ENCODE results near the gene SH2D4B. TPM values are rescaled to one million over a fixed set of nuclear protein-coding genes. Genes with fewer than 3 reads are reported as not detected.

SH2D4B gene
- total and polyA plus RNA-seq, 2 of the 13 experiments (the other 11 are each of a cell fraction or from before 2014, with no cell fraction given): not detected

GRCh38 chr10:80491251-80492102, 46.2 kb upstream of the SH2D4B start (continued):
- TF ChIP-seq ZBTB46 (CRISPR knock-in tag; IDR thresholded peaks at IDR 0.05; ENCODE audit: borderline replicate concordance): no peak
- no peak for TF ChIP-seq YY1 (IDR thresholded peaks at IDR 0.05; ENCODE audit: insufficient read depth, insufficient replicate concordance, low read depth, low read length)
- no peak for TF ChIP-seq KDM2A (CRISPR knock-in tag; IDR thresholded peaks at IDR 0.05; ENCODE audit: borderline replicate concordance, low read depth)
- TF ChIP-seq SALL1 (CRISPR knock-in tag; IDR thresholded peaks at IDR 0.05): peak; percentile 76
- no peak; the same call in 1 of the 2 replicates for TF ChIP-seq SSRP1 (CRISPR knock-in tag; IDR thresholded peaks at IDR 0.05)
- peak; percentile 91 for TF ChIP-seq ELF3 (CRISPR knock-in tag; IDR thresholded peaks at IDR 0.05)
- TF ChIP-seq FOSL1 (CRISPR knock-in tag; IDR thresholded peaks at IDR 0.05; ENCODE audit: borderline replicate concordance): peak; percentile 16; the same call in 1 of the 2 replicates
- TF ChIP-seq, protein P1, sequence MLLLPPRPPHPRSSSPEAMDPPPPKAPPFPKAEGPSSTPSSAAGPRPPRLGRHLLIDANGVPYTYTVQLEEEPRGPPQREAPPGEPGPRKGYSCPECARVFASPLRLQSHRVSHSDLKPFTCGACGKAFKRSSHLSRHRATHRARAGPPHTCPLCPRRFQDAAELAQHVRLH (CRISPR knock-in tag; IDR thresholded peaks at IDR 0.05; ENCODE audit: borderline replicate concordance, low read depth): peak; percentile 61; the same call in 1 of the 2 replicates
- no peak for TF ChIP-seq U2AF2 (IDR thresholded peaks at IDR 0.05; ENCODE audit: low read depth, low read length)
- TF ChIP-seq FOXK1 (CRISPR knock-in tag; IDR thresholded peaks at IDR 0.05; ENCODE audit: borderline replicate concordance, low read depth): peak; percentile 37; the same call in 1 of the 2 replicates
- TF ChIP-seq HMG20B (CRISPR knock-in tag; conservative IDR thresholded peaks at IDR 0.05): peak; percentile 36; the same call in 1 of the 2 replicates
- no peak for TF ChIP-seq ZMAT3 (CRISPR knock-in tag; conservative IDR thresholded peaks at IDR 0.05)
- TF ChIP-seq TERF1 (CRISPR knock-in tag; IDR thresholded peaks at IDR 0.05): no peak
- TF ChIP-seq ZNF263 (CRISPR knock-in tag; IDR thresholded peaks at IDR 0.05): no peak; the same call in 1 of the 2 replicates
- peak; percentile 74 for TF ChIP-seq LCORL (IDR thresholded peaks at IDR 0.05)
- peak; percentile 99 for TF ChIP-seq LCORL (CRISPR knock-in tag; IDR thresholded peaks at IDR 0.05)
- TF ChIP-seq TEAD3 (CRISPR knock-in tag; optimal IDR thresholded peaks at IDR 0.05; ENCODE audit: borderline replicate concordance): peak; percentile 70
- TF ChIP-seq IKZF1 (IDR thresholded peaks at IDR 0.05): no peak
- TF ChIP-seq XBP1 (CRISPR knock-in tag; IDR thresholded peaks at IDR 0.05): no peak
- no peak for TF ChIP-seq ZNF672 (CRISPR knock-in tag; IDR thresholded peaks at IDR 0.05)
- TF ChIP-seq, protein P2, sequence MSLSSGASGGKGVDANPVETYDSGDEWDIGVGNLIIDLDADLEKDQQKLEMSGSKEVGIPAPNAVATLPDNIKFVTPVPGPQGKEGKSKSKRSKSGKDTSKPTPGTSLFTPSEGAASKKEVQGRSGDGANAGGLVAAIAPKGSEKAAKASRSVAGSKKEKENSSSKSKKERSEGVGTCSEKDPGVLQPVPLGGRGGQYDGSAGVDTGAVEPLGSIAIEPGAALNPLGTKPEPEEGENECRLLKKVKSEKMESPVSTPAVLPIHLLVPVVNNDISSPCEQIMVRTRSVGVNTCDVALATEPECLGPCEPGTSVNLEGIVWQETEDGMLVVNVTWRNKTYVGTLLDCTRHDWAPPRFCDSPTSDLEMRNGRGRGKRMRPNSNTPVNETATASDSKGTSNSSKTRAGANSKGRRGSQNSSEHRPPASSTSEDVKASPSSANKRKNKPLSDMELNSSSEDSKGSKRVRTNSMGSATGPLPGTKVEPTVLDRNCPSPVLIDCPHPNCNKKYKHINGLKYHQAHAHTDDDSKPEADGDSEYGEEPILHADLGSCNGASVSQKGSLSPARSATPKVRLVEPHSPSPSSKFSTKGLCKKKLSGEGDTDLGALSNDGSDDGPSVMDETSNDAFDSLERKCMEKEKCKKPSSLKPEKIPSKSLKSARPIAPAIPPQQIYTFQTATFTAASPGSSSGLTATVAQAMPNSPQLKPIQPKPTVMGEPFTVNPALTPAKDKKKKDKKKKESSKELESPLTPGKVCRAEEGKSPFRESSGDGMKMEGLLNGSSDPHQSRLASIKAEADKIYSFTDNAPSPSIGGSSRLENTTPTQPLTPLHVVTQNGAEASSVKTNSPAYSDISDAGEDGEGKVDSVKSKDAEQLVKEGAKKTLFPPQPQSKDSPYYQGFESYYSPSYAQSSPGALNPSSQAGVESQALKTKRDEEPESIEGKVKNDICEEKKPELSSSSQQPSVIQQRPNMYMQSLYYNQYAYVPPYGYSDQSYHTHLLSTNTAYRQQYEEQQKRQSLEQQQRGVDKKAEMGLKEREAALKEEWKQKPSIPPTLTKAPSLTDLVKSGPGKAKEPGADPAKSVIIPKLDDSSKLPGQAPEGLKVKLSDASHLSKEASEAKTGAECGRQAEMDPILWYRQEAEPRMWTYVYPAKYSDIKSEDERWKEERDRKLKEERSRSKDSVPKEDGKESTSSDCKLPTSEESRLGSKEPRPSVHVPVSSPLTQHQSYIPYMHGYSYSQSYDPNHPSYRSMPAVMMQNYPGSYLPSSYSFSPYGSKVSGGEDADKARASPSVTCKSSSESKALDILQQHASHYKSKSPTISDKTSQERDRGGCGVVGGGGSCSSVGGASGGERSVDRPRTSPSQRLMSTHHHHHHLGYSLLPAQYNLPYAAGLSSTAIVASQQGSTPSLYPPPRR (CRISPR knock-in tag; IDR thresholded peaks at IDR 0.05; ENCODE audit: borderline replicate concordance): 0 out of 2 replicates have a peak, but pooled peaks have one; percentile 79
- no peak for TF ChIP-seq MZF1 (CRISPR knock-in tag; IDR thresholded peaks at IDR 0.05; ENCODE audit: borderline replicate concordance)
- no peak for TF ChIP-seq MAF1 (CRISPR knock-in tag; IDR thresholded peaks at IDR 0.05; ENCODE audit: borderline replicate concordance)

Data from HepG2 (cell line).